Measurements from ENCODE around the gene AGBL4. TPM values are rescaled to one million over a fixed set of nuclear protein-coding genes. Genes with fewer than 3 reads are reported as not detected.

The AGBL4 gene
- total RNA-seq, 2 donors from 2014 or later = 0.40 to 5.5 TPM

DNA sequence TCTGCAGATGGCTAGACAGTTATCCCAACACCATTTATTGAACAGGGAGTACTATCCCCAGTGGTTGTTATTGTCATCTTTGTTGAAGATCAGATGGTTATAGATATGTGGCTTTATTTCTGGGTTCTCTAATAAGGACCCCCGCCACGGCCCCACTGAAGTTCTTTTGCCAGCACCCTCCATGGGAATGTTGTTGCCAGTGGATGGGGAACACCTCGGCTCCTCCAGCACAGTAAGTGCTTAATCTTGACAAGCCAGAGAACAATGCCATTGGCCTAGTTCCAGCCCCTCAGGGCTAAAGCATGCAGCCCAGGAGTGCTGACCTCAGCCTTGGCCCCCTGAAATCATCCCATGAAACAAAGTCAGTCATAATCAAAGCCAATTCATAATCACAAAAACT lies 337.6 kb downstream of the AGBL4 start:
- no peaks in the 10 kb centered on the region for H3K4me1 ChIP-seq (ENCODE audit: control insufficient read depth, insufficient read depth, low read length)
- H3K27ac ChIP-seq (ENCODE audit: low read depth, low read length) = no peak overlapping the region
- Mint-ChIP-seq H3K4me1 (no peaks in the 10 kb centered on the region), H3K27me3 (ENCODE audit: insufficient read depth) (no peaks in the 10 kb centered on the region), H3K4me3 (no peak overlapping the region), H3K9me3 (peaks cover 82% of the 10 kb centered on the region), H3K27ac (no peak overlapping the region), H3K36me3 (ENCODE audit: low read depth) (no peaks in the 10 kb centered on the region)
- DNase-seq = no peak
- no peaks in the 10 kb centered on the region for H3K36me3 ChIP-seq (ENCODE audit: control insufficient read depth, insufficient read depth, low read length)
- no peak overlapping the region for H3K4me3 ChIP-seq (ENCODE audit: low read length)
- TF ChIP-seq, protein P1, sequence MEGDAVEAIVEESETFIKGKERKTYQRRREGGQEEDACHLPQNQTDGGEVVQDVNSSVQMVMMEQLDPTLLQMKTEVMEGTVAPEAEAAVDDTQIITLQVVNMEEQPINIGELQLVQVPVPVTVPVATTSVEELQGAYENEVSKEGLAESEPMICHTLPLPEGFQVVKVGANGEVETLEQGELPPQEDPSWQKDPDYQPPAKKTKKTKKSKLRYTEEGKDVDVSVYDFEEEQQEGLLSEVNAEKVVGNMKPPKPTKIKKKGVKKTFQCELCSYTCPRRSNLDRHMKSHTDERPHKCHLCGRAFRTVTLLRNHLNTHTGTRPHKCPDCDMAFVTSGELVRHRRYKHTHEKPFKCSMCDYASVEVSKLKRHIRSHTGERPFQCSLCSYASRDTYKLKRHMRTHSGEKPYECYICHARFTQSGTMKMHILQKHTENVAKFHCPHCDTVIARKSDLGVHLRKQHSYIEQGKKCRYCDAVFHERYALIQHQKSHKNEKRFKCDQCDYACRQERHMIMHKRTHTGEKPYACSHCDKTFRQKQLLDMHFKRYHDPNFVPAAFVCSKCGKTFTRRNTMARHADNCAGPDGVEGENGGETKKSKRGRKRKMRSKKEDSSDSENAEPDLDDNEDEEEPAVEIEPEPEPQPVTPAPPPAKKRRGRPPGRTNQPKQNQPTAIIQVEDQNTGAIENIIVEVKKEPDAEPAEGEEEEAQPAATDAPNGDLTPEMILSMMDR (conservative IDR thresholded peaks at IDR 0.05) = no peak
- no peak overlapping the region for H3K9ac ChIP-seq (ENCODE audit: extremely low read depth, low read length, poor library complexity, severe bottlenecking)
- H3K27me3 ChIP-seq (ENCODE audit: control insufficient read depth, insufficient read depth, low read length, poor library complexity, severe bottlenecking) = no peaks in the 10 kb centered on the region
- H3K9me3 ChIP-seq (ENCODE audit: control insufficient read depth, low read length) = peaks cover 88% of the 10 kb centered on the region
- 76% methylated on average over 3 of the region's 3 CpGs; no CpG with 5 or more reads in 1 of the 2 experiments for WGBS, 2 experiments (ENCODE audit: insufficient coverage in 1 of 2, insufficient read length in 1 of 2)

- H3K9me3 ChIP-seq (ENCODE audit: control insufficient read depth, low read length) = peaks cover 74% of the 10 kb centered on the region
- Mint-ChIP-seq H3K27ac (no peak overlapping the region), H3K4me1 (no peaks in the 10 kb centered on the region), H3K36me3 (ENCODE audit: low read depth) (no peaks in the 10 kb centered on the region), H3K4me3 (no peak overlapping the region), H3K27me3 (ENCODE audit: insufficient read depth) (no peaks in the 10 kb centered on the region), H3K9me3 (peaks cover 85% of the 10 kb centered on the region)
- H3K36me3 ChIP-seq (ENCODE audit: control insufficient read depth, insufficient read depth, low read length) = no peaks in the 10 kb centered on the region
- no peaks in the 10 kb centered on the region for H3K4me1 ChIP-seq (ENCODE audit: control insufficient read depth, insufficient read depth, low read length)
- H3K27ac ChIP-seq (ENCODE audit: low read depth, low read length) = no peak overlapping the region
- WGBS, 2 experiments (ENCODE audit: insufficient coverage in 1 of 2, insufficient read length in 1 of 2) = 84% methylated on average over 1 of the region's 2 CpGs; no CpG with 5 or more reads in 1 of the 2 experiments
- DNase-seq = no peak
- H3K4me3 ChIP-seq (ENCODE audit: low read length) = no peak overlapping the region
- no peak overlapping the region for H3K9ac ChIP-seq (ENCODE audit: extremely low read depth, low read length, poor library complexity, severe bottlenecking)
- TF ChIP-seq, protein P1 (conservative IDR thresholded peaks at IDR 0.05) = no peak
- no peaks in the 10 kb centered on the region for H3K27me3 ChIP-seq (ENCODE audit: control insufficient read depth, insufficient read depth, low read length, poor library complexity, severe bottlenecking)
These were observed 346.0 kb downstream of the AGBL4 start for GRCh38 chr1:49677706-49678105.

GRCh38 chr1:49651136-49651535 lies 372.6 kb downstream of the AGBL4 start:
- WGBS, 2 experiments (ENCODE audit: insufficient coverage in 1 of 2, insufficient read length in 1 of 2) = 67% methylated on average over 3 of the region's 3 CpGs; no CpG with 5 or more reads in 1 of the 2 experiments
- Histone ChIP-seq H3K36me3 (ENCODE audit: control insufficient read depth, insufficient read depth, low read length) (no peaks in the 10 kb centered on the region), H3K27me3 (ENCODE audit: control insufficient read depth, insufficient read depth, low read length, poor library complexity, severe bottlenecking) (no peaks in the 10 kb centered on the region), H3K4me1 (ENCODE audit: control insufficient read depth, insufficient read depth, low read length) (no peaks in the 10 kb centered on the region), H3K27ac (ENCODE audit: low read depth, low read length) (no peak overlapping the region), H3K9me3 (ENCODE audit: control insufficient read depth, low read length) (peaks cover 63% of the 10 kb centered on the region), H3K9ac (ENCODE audit: extremely low read depth, low read length, poor library complexity, severe bottlenecking) (no peak overlapping the region), H3K4me3 (ENCODE audit: low read length) (no peak overlapping the region)
- TF ChIP-seq, protein P1 (conservative IDR thresholded peaks at IDR 0.05) = no peak
- Mint-ChIP-seq H3K4me1 (no peaks in the 10 kb centered on the region), H3K27me3 (ENCODE audit: insufficient read depth) (no peaks in the 10 kb centered on the region), H3K36me3 (ENCODE audit: low read depth) (no peaks in the 10 kb centered on the region), H3K27ac (no peak overlapping the region), H3K9me3 (peaks cover 27% of the 10 kb centered on the region), H3K4me3 (no peak overlapping the region)
- DNase-seq = no peak
